OCI-LY7 (cell line): ENCODE results near the gene PACC1. TPM values are rescaled to one million over a fixed set of nuclear protein-coding genes. Genes with fewer than 3 reads are reported as not detected.
A peak's percentile ranks its signal among the peaks of the same experiment; 100 is the strongest.
"Not testable (repeated sequence)": the region's sequence is repeated elsewhere in the genome, so short reads cannot be mapped to it uniquely, and the experiment has no call there.

Experiments
- BruUV-seq: library from RNA; stranded (reverse); fragments of 400-500 nt; replicated peaks from 2 replicates; lab custom pipeline; 2021; lab: Mats Ljungman, UMichigan
- CTCF ChIA-PET: fragments of 300-600 bp; sonication (Branson Sonifier 250); formaldehyde crosslinking; loops from one replicate; lab custom pipeline; 2022; ENCODE audit warnings: antibody characterized with exemption; ENCODE audit not compliant: unreplicated experiment; lab: Charles Lee
- POLR2A ChIA-PET: fragments of 300-600 bp; sonication (Branson Sonifier 250); formaldehyde crosslinking; loops from one replicate; lab custom pipeline; 2022; ENCODE audit warnings: antibody characterized with exemption; lab: Charles Lee
- DNase-seq: peaks from one replicate; pipeline ENCODE4 v3.0.0-alpha.2; 2015; ENCODE audit warnings: low spot score
- H2AFZ ChIP-seq: fragments of 200-600 bp; sonication (generic), shearing (Covaris generic); 2 replicates; pipeline ENCODE4 v1.6.1; 2014; ENCODE audit warnings: mild to moderate bottlenecking, antibody characterized with exemption, low read length, moderate library complexity
- H3K27ac ChIP-seq: fragments of 200-600 bp; sonication (generic); 2 replicates; pipeline ENCODE4 v1.5.1; 2014; ENCODE audit warnings: mixed run types, low read depth, mild to moderate bottlenecking, moderate library complexity, low read length, inconsistent platforms; ENCODE audit not compliant: poor library complexity, severe bottlenecking
- H3K36me3 ChIP-seq: fragments of 200-600 bp; sonication (generic); 2 replicates; pipeline ENCODE4 v1.6.1; 2014; ENCODE audit warnings: mild to moderate bottlenecking, antibody characterized with exemption, low read length, moderate library complexity, mixed read lengths; ENCODE audit not compliant: insufficient read depth
- H3K4me1 ChIP-seq: fragments of 200-600 bp; sonication (generic); 2 replicates; pipeline ENCODE4 v1.5.1; 2014; ENCODE audit warnings: mild to moderate bottlenecking, low read length; ENCODE audit not compliant: insufficient read depth, poor library complexity, severe bottlenecking
- H3K4me2 ChIP-seq: fragments of 200-600 bp; sonication (generic); 2 replicates; pipeline ENCODE4 v1.6.1; 2014; ENCODE audit warnings: mild to moderate bottlenecking, low read length
- H3K4me3 ChIP-seq: fragments of 200-600 bp; sonication (generic); 2 replicates; pipeline ENCODE4 v1.5.1; 2014; ENCODE audit warnings: mild to moderate bottlenecking, low read depth, low read length; ENCODE audit not compliant: poor library complexity, severe bottlenecking
- H3K79me2 ChIP-seq: fragments of 200-600 bp; sonication (generic); 2 replicates; pipeline ENCODE4 v1.6.1; 2016; ENCODE audit warnings: low read depth, mild to moderate bottlenecking, low read length, moderate library complexity, mixed read lengths; ENCODE audit not compliant: insufficient read depth
- H3K9me2 ChIP-seq: fragments of 200-600 bp; sonication (generic); 2 replicates; pipeline ENCODE4 v1.6.1; 2016; ENCODE audit warnings: mild to moderate bottlenecking, low read length, mixed read lengths; ENCODE audit not compliant: insufficient read depth
- H3K9me3 ChIP-seq: fragments of 200-600 bp; sonication (generic); 2 replicates; pipeline ENCODE4 v1.6.1; 2014; ENCODE audit warnings: mild to moderate bottlenecking, mixed run types, low read length, mixed read lengths
- H4K20me1 ChIP-seq: fragments of 200-600 bp; sonication (generic); 2 replicates; pipeline ENCODE4 v1.6.1; 2014; ENCODE audit warnings: mild to moderate bottlenecking, antibody characterized with exemption, low read length, moderate library complexity, mixed read lengths; ENCODE audit not compliant: insufficient read depth
- EZH2phosphoT487 ChIP-seq: fragments of 200-600 bp; sonication (generic); IDR thresholded peaks from 2 replicates; pipeline ENCODE4 v1.6.1; 2018; ENCODE audit warnings: low read depth, borderline replicate concordance, mild to moderate bottlenecking, mixed run types, antibody characterized with exemption, low read length, moderate library complexity, mixed read lengths
- intact Hi-C: fragments of 100-400 bp; cut with micrococcal nuclease; formaldehyde crosslinking; loops from one replicate; pipeline ENCODE4 v1.10.0; 2022; ENCODE audit not compliant: unreplicated experiment
- total RNA-seq, 2 experiments: library from RNA; depleted of rRNA in 1 of 2; stranded (reverse); fragments of >200 nt in 1 of 2; shearing (Covaris generic) in 1 of 2; gene quantifications; 2 replicates each; pipeline ENCODE4 v1.2.3, GENCODE V29; 2014 to 2022
- TF ChIP-seq, protein P1 (sequence below): fragments of 200-600 bp; sonication (generic); conservative IDR thresholded peaks from 2 replicates; pipeline ENCODE4 v1.5.1; 2014; ENCODE audit warnings: mild to moderate bottlenecking, antibody characterized with exemption, low read length, moderate library complexity, mixed read lengths

The PACC1 gene
- total RNA-seq, 2 experiments from 2014 or later = 17.3 to 30.8 TPM

DNA sequence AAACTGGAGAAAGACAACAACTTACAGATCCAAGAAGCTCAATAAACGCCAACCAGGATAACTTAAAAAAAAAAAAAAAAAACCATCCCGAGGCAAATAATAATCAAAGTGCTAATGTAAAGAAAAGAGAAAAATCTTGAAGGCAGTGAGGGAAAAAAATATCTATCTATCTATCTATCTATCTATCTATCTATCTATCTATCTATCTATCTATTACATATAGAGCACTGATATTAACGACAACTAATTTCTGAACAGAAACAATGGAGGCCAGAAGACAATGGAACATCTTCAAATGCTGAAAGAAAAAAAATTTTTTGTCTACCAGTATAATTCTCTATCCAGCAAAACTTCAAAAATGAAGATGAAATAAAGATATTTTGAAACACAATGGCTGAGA, 18.0 kb downstream of the PACC1 start:
- no TSS peak for BruUV-seq
- no peak overlapping the region for H2AFZ ChIP-seq
- intact Hi-C loops = no loop called here
- H4K20me1 ChIP-seq = no peaks in the 10 kb centered on the region
- TF ChIP-seq, protein P1, sequence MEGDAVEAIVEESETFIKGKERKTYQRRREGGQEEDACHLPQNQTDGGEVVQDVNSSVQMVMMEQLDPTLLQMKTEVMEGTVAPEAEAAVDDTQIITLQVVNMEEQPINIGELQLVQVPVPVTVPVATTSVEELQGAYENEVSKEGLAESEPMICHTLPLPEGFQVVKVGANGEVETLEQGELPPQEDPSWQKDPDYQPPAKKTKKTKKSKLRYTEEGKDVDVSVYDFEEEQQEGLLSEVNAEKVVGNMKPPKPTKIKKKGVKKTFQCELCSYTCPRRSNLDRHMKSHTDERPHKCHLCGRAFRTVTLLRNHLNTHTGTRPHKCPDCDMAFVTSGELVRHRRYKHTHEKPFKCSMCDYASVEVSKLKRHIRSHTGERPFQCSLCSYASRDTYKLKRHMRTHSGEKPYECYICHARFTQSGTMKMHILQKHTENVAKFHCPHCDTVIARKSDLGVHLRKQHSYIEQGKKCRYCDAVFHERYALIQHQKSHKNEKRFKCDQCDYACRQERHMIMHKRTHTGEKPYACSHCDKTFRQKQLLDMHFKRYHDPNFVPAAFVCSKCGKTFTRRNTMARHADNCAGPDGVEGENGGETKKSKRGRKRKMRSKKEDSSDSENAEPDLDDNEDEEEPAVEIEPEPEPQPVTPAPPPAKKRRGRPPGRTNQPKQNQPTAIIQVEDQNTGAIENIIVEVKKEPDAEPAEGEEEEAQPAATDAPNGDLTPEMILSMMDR = no peak
- TF ChIP-seq EZH2phosphoT487 = no peak
- ChIA-PET POLR2A (interaction anchor here (0.6 to 0.7 kb wide), 5 partner anchors 40 to 437 kb away, joined by 3 to 5 read pairs (median 4); no protein-coding TSS in a partner anchor), CTCF (no interaction called here)
- DNase-seq = peak; percentile 17
- no peaks in the 10 kb centered on the region for H3K4me1 ChIP-seq
- H3K36me3 ChIP-seq = peaks cover 56% of the 10 kb centered on the region
- no peaks in the 10 kb centered on the region for H3K79me2 ChIP-seq
- no peaks in the 10 kb centered on the region for H3K9me2 ChIP-seq
- H3K4me3 ChIP-seq = no peak overlapping the region
- H3K9me3 ChIP-seq = peaks cover 26% of the 10 kb centered on the region
- H3K4me2 ChIP-seq = no peak overlapping the region
- H3K27ac ChIP-seq = no peak overlapping the region

DNA sequence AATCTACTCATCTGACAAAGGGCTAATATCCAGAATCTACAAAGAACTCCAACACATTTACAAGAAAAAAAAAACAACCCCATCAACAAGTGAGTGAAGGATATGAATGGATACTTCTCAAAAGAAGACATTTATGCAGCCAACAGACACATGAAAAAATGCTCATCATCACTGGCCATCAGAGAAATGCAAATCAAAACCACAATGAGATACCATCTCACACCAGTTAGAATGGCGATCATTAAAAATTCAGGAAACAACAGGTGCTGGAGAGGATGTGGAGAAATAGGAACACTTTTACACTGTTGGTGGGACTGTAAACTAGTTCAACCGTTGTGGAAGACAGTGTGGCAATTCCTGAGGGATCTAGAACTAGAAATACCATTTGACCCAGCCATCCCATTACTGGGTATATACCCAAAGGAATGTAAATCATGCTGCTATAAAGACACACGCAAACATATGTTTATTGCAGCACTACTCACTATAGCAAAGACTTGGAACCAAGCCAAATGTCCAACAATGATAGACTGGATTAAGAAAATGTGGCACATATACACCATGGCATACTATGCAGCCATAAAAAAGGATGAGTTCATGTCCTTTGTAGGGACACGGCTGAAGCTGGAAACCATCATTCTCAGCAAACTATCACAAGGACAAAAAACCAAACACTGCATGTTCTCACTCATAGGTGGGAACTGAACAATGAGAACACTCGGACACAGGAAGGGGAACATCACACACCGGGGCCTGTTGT, 18.8 kb downstream of the PACC1 start:
- Histone ChIP-seq H3K9me3 (peaks cover 26% of the 10 kb centered on the region), H3K36me3 (peaks cover 59% of the 10 kb centered on the region)
- POLR2A ChIA-PET = interaction anchor here (0.6 to 0.7 kb wide), 5 partner anchors 40 to 438 kb away, joined by 3 to 5 read pairs (median 4); no protein-coding TSS in a partner anchor
- H2AFZ ChIP-seq, H3K4me3 ChIP-seq, BruUV-seq, H3K9me2 ChIP-seq, H3K79me2 ChIP-seq, H3K4me1 ChIP-seq, H3K4me2 ChIP-seq, CTCF ChIA-PET, intact Hi-C loops, H4K20me1 ChIP-seq, DNase-seq, H3K27ac ChIP-seq: not testable (repeated sequence)

DNA sequence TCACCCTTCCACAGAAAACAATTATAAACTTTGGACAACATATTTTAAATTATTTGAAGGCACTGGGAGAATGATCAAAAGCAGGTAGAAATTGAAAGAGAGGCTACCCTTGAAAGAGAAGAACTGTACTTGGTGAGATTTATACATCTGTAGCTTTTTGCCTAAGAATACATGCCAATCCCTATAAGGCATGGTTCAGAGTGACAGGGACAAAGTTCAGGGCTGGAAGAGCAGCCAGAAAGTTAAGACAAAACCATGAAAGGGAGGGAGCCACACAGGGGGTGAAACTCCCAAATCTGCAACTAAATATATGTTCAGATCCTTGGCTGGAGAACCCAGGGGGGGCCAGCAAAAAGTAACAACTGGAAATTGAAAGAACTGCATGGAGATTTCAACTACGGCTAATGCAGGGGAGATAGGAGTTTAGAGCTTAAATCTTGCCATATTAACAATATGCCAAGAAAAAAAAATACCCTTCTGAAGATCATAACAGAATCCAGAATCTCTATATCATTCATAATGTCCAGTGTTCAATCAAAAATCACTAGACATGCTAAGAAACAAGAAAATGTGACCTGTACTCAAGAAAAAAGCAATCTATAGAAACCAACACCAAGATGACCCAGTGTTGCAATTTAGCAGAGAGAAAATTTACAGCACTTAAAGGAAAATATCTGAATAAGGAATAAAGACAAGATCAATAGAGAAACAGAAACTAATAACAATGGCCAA, 25.5 kb downstream of the PACC1 start:
- no TSS peak for BruUV-seq
- no peak overlapping the region for H2AFZ ChIP-seq
- intact Hi-C loops = no loop called here
- CTCF ChIA-PET = no interaction called here
- H3K4me3 ChIP-seq = no peak overlapping the region
- peaks cover 14% of the 10 kb centered on the region for H3K9me3 ChIP-seq
- peaks cover 5% of the 10 kb centered on the region; the same call in 1 of the 2 replicates for H3K79me2 ChIP-seq
- POLR2A ChIA-PET = interaction anchor here (0.7 kb wide), 1 partner anchor 15 kb away, joined by 3 read pairs; no protein-coding TSS in a partner anchor
- TF ChIP-seq EZH2phosphoT487 = no peak
- TF ChIP-seq, protein P1 = no peak
- H4K20me1 ChIP-seq = no peaks in the 10 kb centered on the region
- H3K9me2 ChIP-seq = no peaks in the 10 kb centered on the region
- H3K27ac ChIP-seq = no peak overlapping the region
- H3K4me1 ChIP-seq = no peaks in the 10 kb centered on the region
- H3K4me2 ChIP-seq = no peak overlapping the region
- DNase-seq = no peak
- H3K36me3 ChIP-seq = peaks cover 71% of the 10 kb centered on the region
